DOHH2 (cell line): Measurements from ENCODE around the gene DYDC2.

ENCODE experiments used
- H3F3A ChIP-seq: fragments of 200-600 bp; sonication (generic), shearing (Covaris generic); 2 replicates; pipeline ENCODE4 v1.6.0; 2016; ENCODE audit warnings: antibody characterized with exemption, mild to moderate bottlenecking; ENCODE audit not compliant: control insufficient read depth, insufficient read depth
- H3K27ac ChIP-seq: fragments of 200-600 bp; sonication (generic); 2 replicates; pipeline ENCODE4 v1.5.1; 2014; ENCODE audit warnings: low read depth, mild to moderate bottlenecking, low read length, moderate library complexity
- H3K27me3 ChIP-seq: fragments of 200-600 bp; sonication (generic); 2 replicates; pipeline ENCODE4 v1.6.1; 2014; ENCODE audit warnings: mild to moderate bottlenecking, low read length, mixed read lengths; ENCODE audit not compliant: control insufficient read depth
- H3K36me3 ChIP-seq: fragments of 200-600 bp; sonication (generic); 2 replicates; pipeline ENCODE4 v1.6.1; 2014; ENCODE audit warnings: mild to moderate bottlenecking, low read length, moderate library complexity, mixed read lengths; ENCODE audit not compliant: control insufficient read depth
- H3K4me1 ChIP-seq: fragments of 200-600 bp; sonication (generic); 2 replicates; pipeline ENCODE4 v1.6.1; 2014; ENCODE audit warnings: mild to moderate bottlenecking, low read length, mixed read lengths; ENCODE audit not compliant: control insufficient read depth
- H3K4me2 ChIP-seq: fragments of 200-600 bp; sonication (generic); 2 replicates; pipeline ENCODE4 v1.6.0; 2014; ENCODE audit warnings: mild to moderate bottlenecking, low read length, moderate library complexity
- H3K4me3 ChIP-seq: fragments of 200-600 bp; sonication (generic); 2 replicates; pipeline ENCODE4 v1.5.1; 2014; ENCODE audit warnings: mild to moderate bottlenecking, low read length, mixed read lengths
- H3K79me2 ChIP-seq: fragments of 200-600 bp; sonication (generic); 2 replicates; pipeline ENCODE4 v1.6.1; 2014; ENCODE audit warnings: mild to moderate bottlenecking, low read length, mixed read lengths; ENCODE audit not compliant: control insufficient read depth
- H3K9me2 ChIP-seq: fragments of 200-600 bp; sonication (generic); replicated peaks from 2 replicates; pipeline ENCODE4 v1.6.1; 2014; ENCODE audit warnings: mild to moderate bottlenecking, low read length, mixed read lengths; ENCODE audit not compliant: control insufficient read depth
- H3K9me3 ChIP-seq: fragments of 200-600 bp; sonication (generic); 2 replicates; pipeline ENCODE4 v1.6.1; 2014; ENCODE audit warnings: antibody characterized with exemption, low read length, mixed read lengths; ENCODE audit not compliant: control insufficient read depth, insufficient read depth
- H4K20me1 ChIP-seq: fragments of 200-600 bp; sonication (generic); 2 replicates; pipeline ENCODE4 v1.6.0; 2014; ENCODE audit warnings: low read depth, mild to moderate bottlenecking, antibody characterized with exemption, low read length, moderate library complexity; ENCODE audit not compliant: control insufficient read depth, insufficient read depth
- EZH2phosphoT487 ChIP-seq: fragments of 200-600 bp; sonication (generic); IDR thresholded peaks from 2 replicates; pipeline ENCODE4 v1.6.1; 2017; ENCODE audit warnings: borderline replicate concordance, mild to moderate bottlenecking, antibody characterized with exemption, low read length, moderate library complexity, mixed read lengths
- TF ChIP-seq, protein P1 (sequence below): fragments of 200-600 bp; sonication (generic); IDR thresholded peaks from one replicate; pipeline ENCODE4 v1.5.1; 2014; ENCODE audit warnings: antibody characterized with exemption, mild to moderate bottlenecking, low read depth, low read length; ENCODE audit not compliant: poor library complexity, severe bottlenecking

DYDC2 gene

GRCh38 chr10:80390740-80391139 is 34.2 kb downstream of the DYDC2 start:
- H4K20me1 ChIP-seq = no peaks in the 10 kb centered on the region
- no peak overlapping the region for H3K4me3 ChIP-seq
- H3K9me2 ChIP-seq = no peaks in the 10 kb centered on the region
- H3K4me1 ChIP-seq = peaks cover 16% of the 10 kb centered on the region
- peaks cover 6% of the 10 kb centered on the region; the same call in 1 of the 2 replicates for H3K27me3 ChIP-seq
- H3F3A ChIP-seq = no peaks in the 10 kb centered on the region
- H3K9me3 ChIP-seq = no peaks in the 10 kb centered on the region
- no peak overlapping the region for H3K27ac ChIP-seq
- no peak overlapping the region for H3K4me2 ChIP-seq
- no peak for TF ChIP-seq EZH2phosphoT487
- TF ChIP-seq, protein P1, sequence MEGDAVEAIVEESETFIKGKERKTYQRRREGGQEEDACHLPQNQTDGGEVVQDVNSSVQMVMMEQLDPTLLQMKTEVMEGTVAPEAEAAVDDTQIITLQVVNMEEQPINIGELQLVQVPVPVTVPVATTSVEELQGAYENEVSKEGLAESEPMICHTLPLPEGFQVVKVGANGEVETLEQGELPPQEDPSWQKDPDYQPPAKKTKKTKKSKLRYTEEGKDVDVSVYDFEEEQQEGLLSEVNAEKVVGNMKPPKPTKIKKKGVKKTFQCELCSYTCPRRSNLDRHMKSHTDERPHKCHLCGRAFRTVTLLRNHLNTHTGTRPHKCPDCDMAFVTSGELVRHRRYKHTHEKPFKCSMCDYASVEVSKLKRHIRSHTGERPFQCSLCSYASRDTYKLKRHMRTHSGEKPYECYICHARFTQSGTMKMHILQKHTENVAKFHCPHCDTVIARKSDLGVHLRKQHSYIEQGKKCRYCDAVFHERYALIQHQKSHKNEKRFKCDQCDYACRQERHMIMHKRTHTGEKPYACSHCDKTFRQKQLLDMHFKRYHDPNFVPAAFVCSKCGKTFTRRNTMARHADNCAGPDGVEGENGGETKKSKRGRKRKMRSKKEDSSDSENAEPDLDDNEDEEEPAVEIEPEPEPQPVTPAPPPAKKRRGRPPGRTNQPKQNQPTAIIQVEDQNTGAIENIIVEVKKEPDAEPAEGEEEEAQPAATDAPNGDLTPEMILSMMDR = no peak
- H3K79me2 ChIP-seq = no peaks in the 10 kb centered on the region
- no peaks in the 10 kb centered on the region for H3K36me3 ChIP-seq

DNA sequence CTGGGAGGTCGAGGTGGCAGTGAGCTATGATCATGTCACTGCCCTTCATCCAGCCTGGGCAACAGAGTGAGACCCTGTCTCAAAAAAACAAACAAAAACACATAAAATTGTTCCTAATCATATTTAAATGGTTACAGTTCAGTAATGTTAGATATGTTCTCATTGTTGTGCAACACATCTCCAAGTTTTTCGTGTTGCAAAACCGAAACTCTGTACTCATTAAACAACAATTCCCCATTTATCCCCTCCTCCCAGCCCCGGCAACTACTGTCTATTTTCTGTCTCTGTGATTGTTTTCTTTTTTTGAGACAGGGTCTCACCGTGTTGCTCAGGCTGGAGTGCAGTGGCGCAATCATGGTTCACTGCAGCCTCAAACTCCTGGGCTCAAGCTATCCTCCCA is 35.7 kb downstream of the DYDC2 start:
- no peaks in the 10 kb centered on the region for H3F3A ChIP-seq
- no peak overlapping the region for H3K27ac ChIP-seq
- no peaks in the 10 kb centered on the region for H3K9me3 ChIP-seq
- no peak overlapping the region for H3K4me3 ChIP-seq
- H3K4me2 ChIP-seq = no peak overlapping the region
- H3K27me3 ChIP-seq = peaks cover 8% of the 10 kb centered on the region; the same call in 1 of the 2 replicates
- H3K36me3 ChIP-seq = no peaks in the 10 kb centered on the region
- TF ChIP-seq EZH2phosphoT487 = no peak
- TF ChIP-seq, protein P1 = no peak
- H3K4me1 ChIP-seq = peaks cover 16% of the 10 kb centered on the region
- H4K20me1 ChIP-seq = no peaks in the 10 kb centered on the region
- no peaks in the 10 kb centered on the region for H3K79me2 ChIP-seq
- no peaks in the 10 kb centered on the region for H3K9me2 ChIP-seq

GRCh38 chr10:80394358-80394916 is 37.9 kb downstream of the DYDC2 start:
- Histone ChIP-seq H3K27me3 (peaks cover 8% of the 10 kb centered on the region; the same call in 1 of the 2 replicates), H3K9me3 (no peaks in the 10 kb centered on the region), H3K27ac (no peak overlapping the region), H3K4me3 (no peak overlapping the region), H3F3A (no peaks in the 10 kb centered on the region), H3K4me2 (no peak overlapping the region), H4K20me1 (no peaks in the 10 kb centered on the region), H3K4me1 (no peaks in the 10 kb centered on the region), H3K9me2 (no peaks in the 10 kb centered on the region), H3K36me3 (no peaks in the 10 kb centered on the region), H3K79me2 (no peaks in the 10 kb centered on the region)
- TF ChIP-seq, protein P1 = no peak
- TF ChIP-seq EZH2phosphoT487 = no peak
